Activated CD4-positive, alpha-beta T cell treated with anti-CD3 and anti-CD28 coated beads, Interleukin-2, amount 50 U/mL, for 16 hours (primary cell): ENCODE data around the gene CRCP.
A peak's percentile ranks its signal among the peaks of the same experiment; 100 is the strongest.
"Not testable (repeated sequence)": the region's sequence is repeated elsewhere in the genome, so short reads cannot be mapped to it uniquely, and the experiment has no call there.

Experiments
- DNase-seq: peaks from one replicate; pipeline ENCODE4 v3.0.0-alpha.2; 2020

Gene CRCP

DNA sequence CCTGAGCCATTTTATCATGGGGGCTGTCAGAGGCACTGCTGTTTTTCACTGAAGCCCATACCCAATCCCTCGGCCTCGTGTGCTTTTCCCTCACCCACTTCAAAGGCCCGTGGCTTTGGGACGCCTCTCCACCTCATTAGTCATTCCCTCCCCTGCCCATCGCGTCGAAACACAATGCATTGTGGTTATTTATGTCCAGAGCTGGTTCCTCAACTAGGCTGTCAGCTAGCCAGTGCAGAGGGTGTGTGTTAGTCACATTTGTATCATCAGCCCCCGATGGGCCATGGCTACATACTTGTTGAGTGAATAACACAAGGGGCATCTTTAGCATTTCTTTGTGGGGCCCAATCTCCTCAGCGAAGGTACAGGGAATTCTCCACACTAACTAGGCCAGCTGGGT, 3.8 kb upstream of the CRCP start:
- no peak for DNase-seq

DNA sequence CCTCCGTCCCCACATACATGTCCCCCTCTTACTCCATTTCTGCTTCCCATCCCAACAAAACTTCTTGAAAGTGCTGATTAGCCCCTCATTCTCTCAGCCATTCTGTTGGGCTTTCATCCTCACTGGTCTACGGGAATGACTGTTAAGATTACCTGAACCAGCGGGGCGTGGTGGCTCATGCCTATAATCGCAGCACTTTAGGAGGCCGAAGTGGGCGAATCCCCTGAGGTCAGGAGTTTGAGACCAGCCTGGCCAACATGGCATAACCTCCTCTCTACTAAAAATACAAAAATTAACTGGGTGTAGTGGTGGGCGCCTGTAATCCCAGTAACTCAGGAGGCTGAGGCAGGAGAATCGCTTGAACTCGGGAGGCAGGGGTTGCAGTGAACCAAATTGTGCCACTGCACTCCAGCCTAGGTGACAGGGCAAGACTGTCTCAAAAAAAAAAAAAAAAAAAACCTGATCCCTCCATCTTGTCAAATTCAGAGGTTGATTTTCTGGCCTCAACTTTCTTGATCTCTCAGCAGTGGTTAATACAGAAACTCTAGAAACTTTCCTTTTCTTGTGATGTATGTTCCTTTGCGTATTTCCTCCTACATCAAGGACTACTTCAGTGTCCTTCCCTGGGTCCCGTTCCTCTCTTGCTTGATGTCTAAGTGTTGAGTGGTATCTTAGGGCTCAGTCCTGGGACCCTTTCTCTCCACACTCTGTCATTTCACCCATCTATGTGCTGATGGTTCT, 2.2 kb downstream of the CRCP start:
- peak; percentile 55 for DNase-seq

DNA sequence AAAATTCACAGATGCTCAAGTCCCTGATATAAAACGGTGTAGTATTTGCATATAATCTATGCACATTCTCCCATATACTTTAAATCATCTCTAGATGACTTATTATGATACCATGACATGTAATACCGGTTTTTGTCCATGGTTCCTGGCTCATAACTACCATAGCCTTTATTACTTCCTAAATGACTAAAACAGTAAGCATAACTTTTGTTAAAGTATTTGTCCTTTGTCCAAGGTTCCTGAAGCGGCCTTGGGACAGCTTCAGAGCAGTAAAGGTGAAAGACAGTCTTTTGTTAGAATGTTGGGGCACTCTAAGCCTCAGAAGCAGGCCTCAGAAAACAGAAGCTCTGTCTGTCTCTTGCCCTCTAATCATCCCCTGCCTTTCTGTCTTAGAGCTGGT, 4.0 kb downstream of the CRCP start:
- DNase-seq = peak; percentile 51

DNA sequence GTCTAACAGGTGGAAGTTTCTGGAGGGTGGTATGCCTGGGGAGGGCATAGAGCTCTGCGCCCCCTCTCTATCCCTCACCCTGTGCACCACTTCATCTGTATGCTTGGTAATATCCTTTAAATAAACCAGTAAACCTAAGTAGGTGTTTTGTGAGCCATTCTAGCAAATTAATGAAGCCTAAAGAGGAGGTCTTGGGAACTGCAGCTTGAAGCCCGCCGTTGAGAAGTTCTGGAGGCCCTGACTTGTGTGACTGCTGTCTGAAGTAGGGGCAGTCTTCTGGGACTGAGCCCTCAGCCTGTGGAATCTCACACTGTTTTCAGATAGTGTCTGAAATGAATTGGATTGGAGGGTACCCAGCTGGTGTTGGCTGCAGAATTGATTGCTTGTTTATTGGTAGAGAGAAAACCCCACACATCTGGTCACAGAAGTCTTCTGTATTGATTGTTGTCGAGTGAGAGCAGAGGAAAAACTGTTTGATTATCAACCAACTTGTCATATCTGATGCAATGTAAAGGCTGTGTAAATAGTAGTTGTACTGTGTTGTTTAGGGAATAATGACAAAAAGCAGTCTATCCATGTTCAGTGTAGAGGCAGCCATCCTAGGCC, 4.7 kb downstream of the CRCP start:
- no peak for DNase-seq

DNA sequence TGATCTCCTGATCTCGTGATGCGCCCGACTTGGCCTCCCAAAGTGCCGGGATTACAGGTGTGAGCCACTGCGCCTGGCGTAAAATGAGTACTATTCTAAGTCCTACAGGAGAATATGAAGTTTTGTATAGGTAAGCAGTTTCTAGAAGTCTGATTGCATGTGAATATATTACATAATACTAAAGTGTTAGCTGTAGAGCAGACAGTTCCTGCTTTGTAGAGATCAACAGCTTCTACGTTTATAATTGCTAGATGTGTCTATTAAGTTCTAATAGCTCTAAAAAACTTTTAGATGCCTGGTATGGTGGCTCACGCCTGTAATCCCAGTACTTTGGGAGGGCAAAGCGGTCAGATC, 8.5 kb downstream of the CRCP start:
- no peak for DNase-seq

DNA sequence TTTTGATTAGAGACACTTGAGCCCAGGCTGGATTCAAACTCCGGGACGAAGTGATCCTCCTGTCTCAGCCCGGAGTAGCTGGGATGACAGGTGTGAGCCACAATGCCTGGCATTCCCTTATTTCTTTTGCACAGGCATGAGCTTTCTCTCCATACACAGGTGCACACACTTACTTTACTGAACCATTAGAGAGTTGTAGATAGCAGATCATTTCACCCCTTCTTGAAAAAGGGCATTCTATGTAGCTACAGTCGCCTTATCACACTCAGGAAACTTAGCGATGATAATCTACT, 9.9 kb downstream of the CRCP start:
- DNase-seq = not testable (repeated sequence)

DNA sequence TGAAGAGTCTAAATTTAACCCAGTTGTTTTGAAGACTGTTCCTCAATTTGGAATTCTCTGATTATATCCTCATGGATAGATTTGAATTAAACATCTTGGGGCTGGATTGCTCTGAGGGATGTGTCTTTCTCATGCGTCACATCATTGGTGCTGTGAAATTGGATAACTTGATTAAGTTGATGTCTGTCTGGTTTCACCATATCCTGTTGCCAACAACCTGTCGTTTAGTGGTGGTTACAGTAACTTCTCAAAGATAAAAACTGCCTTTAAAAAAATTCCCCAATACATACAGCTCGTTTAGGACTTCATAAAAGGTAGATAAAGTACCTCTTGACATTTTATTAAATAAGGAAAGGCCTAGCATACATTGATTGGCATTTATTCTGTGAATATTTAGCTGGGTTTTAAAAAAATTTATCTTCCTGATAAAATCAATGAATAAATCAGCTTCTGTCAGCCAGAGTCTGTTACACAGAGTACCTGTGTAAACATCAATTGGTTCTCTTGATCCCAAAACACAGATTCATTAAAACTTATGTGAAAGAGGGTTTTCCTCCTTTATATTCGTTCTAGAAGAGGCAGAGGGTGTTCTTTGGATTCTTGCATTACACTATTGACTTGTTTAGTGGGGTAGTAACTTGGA, 10.5 kb downstream of the CRCP start:
- DNase-seq = no peak

DNA sequence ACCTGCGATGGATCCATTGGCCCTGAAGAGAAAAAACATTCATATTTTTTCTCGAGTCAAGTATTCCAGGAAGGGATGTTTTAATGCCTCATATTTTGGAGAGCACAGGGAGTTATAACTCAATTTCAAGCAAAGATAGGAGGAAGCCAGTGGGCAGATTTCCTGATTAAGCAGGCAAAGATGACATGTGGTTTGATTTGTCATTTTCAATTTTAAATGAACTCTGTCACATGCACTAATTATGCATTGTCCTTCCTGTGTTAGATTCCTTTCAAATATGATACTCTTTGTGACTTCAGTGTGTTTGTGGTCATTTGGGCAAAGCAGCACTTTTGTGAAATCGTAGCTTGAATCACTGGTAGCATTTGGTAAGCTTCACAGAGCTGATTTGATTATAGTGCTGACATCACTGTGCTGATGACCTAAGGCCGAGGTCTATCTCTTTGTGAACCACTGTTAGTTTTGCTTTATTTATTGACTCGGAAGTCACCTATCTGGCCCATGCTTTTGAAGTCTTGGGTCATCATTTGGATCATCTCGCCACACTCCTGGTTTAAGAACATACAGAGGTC, 11.2 kb downstream of the CRCP start:
- not testable (repeated sequence) for DNase-seq

DNA sequence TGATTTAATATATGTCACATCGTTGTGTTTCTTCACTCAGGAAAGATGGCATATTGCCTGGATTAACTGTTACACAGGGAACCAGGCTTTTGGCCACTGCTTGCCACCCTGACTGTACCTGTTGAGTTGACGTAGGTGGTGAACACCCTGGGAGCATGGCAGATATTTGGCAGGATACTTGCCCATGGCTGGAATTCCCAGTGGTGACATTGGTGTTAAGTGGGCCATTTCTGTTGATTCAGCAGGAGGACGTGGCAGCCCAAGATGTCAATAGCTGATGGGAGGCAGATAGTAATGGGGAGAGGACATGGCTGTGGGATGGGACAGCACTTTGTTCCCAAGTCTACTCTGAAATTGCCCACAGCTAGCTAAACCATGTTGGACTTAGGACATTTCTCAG, 12.5 kb downstream of the CRCP start:
- DNase-seq = not testable (repeated sequence)

DNA sequence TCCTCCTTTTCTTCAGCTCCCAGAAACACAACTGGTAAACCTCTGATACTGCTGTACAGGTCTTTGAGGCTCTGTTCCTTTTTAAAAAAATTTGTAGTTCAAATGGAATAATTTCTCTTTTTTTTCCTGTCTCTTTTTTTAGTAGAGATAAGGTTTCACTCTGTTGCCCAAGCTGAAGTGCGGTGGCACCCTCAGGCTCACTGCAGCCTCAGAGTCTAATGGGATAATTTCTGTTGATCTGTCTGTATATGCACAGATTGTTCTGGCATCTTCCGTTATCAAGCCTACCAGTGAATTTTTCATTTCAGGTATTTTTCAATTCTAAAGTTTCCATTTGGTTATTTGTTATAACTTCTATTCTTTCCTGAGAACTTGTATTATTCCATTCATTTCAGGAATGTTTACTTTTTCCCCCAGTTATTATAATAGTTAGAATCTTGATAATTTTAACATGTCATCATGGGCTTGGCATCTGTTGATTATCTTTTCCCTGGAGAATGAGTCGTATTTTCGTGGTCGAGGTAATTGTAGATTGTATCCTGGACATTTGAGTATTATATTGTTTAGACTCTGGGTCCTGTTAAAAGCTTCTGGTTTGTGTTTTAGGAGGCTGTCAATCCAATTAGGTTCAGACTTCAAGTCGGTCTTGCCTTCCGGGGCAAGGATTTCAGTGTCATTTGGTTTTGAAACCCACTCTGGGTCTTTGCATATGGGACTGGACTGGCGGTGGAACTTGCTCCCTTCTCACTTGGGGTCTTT, 24.5 kb downstream of the CRCP start:
- no peak for DNase-seq

DNA sequence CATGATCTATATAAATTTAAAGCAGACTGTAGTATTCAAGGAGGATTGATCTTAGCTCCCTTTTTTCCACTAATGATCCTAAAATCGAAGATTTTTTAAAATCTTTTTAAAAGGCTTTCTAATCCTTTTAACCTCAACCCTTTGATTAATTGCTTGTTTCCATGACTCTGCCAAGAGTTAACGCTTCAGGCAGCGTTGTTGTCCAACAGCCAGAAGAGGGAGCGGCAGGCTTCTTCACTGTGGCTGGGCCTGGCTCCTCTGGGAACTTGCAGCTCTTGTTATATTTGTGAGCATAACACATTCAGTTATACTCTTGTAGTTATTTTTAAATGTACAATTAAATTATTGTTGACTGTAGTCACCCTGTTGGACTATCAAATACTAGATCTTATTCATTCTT, 26.3 kb downstream of the CRCP start:
- DNase-seq = no peak

DNA sequence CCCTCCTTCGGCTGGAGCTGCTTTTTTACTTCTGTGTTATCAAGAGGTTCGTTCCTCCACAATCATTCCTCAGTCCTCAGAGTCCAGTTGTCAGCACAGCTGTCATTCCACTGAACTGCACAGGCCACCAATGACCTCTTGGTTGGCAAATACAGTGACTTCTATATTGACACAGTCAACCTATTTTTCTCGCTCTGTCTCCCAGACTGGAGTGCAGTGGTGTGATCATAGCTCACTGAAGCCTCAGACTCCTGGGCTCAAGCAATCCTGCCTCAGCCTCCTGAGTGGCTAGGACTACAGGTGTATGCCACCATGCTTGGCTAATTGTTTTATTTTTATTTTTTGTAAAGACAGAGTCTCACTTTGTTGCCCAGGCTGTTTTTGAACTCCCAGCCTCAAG, 27.7 kb downstream of the CRCP start:
- DNase-seq = no peak

DNA sequence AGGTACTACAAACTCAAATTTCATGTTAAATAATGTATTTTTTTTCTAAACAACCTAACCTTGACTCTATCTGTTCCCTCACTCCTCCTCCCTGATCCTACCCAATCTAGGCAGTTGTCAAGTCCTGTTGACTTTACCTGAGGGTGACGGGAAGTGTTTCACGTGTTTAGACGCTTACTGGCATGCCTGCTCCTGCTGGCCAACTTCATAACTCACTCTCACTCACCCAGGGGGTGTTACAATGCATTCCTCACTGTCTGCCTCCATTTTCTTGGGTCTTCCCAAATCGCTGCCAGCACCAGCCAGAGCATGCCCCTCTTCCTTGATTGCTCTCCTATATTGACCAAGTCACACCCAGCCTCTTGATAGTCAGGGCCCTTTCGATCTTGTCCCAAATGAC, 28.3 kb downstream of the CRCP start:
- DNase-seq = no peak

DNA sequence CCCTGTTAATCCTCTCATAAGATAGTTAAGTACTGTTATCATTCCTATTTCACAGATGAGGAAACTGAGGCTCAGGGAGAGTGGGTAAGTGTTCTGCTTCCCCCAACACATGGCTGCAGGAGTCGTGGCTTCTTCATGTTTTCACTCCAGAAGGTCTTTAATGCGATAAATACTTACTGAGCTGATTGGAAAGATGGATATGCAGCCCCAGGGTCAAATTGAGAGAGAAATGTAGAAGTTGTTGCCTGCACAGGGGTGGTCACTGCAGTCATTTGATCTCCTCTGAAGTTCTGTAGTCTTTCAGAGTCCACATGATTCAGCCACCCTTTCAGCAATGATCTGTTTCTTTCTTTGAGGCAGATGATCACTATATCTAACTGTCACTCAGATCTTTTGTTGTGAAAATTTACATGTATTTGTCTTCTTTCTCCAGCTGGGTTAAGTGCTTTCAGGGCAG, 29.3 kb downstream of the CRCP start:
- no peak for DNase-seq

DNA sequence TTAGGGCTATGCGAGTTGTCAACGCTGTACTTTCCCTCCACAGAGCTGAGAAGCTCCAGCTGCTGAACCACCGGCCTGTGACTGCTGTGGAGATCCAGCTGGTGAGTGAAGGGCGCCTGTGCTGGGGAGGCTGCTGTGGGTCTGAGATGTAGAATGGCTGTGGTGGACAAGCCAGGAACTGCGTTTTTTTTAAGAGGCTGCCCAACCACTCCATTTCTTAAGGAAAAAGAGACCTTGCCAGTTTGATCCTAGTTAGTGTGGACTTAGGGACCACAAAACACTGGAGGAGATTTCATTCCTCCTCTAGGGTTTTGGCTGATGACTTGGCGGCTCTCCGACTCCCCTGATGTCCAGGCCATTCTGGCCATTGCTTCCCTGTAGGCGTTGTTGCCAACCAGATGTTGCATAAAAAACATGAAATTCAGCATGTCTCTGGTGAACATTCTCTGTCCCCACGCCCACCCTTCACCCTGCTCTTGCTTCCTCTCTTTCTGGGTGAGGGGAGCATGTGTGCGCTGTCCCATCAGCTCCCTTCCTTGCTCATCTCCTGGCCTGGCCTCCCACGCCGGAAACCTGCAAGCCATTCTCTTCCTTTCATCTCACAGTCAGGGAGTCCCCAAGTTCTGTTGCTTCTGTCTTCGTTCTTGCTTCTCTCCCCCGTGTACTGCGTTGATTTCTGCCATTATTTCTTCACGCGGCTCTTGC, 30.9 kb downstream of the CRCP start:
- DNase-seq = no peak

DNA sequence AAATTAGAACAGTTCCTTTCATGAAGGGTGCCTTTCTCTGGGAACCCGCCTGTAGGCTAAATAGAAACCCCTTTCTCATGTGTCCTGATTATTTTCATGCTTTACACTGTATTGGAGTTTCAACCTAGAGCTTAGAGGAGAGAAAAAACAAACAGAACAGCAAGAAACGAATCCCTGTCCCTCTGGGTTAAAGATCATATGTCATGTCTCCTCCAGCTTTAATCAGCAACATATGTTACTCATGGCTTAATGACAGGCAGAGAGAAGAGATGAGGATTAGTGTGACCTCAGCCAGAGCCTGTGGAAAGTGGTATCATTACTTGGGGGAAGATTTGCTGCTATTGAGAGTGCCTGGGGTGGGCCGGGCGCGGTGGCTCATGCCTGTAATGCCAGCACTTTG, 32.1 kb downstream of the CRCP start:
- DNase-seq = no peak

DNA sequence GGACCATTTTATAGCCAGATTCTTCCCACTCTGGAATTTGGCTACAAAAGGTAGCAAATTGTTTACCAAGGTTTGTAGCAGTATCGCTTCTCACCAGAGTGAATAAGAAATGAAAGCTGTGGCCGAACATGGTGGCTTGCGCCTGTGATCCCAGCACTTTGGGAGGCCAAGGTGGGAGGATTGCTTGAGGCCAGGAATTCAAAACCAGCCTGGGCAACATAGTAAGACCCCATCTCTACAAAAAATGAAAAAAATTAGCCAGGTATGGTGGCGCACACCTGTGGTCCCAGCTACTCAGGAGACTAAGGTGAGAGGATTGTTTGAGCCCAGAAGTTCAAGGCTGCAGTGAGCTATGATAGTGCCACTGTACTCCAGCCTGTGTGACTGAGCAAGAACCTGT, 33.0 kb downstream of the CRCP start:
- DNase-seq = not testable (repeated sequence)

DNA sequence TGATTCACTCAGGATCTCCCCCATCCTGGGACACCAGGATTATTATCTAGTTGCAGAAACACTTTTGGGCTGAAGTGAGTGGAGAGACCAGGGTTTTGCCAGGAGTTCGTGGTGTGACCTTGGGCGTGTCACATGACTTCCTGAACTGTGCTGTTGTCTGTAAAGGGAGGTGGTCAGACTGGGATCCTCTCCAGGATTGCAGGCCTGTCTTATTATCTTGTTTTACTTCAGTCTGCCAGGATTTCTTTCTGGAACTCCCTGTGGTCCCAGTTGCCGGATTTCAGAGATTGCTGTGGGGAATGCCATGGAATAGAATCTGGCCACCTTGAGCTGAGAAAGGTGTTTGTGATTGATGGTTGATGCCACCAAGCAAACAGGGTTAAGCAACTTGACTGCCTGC, 35.8 kb downstream of the CRCP start:
- peak; percentile 6 for DNase-seq

DNA sequence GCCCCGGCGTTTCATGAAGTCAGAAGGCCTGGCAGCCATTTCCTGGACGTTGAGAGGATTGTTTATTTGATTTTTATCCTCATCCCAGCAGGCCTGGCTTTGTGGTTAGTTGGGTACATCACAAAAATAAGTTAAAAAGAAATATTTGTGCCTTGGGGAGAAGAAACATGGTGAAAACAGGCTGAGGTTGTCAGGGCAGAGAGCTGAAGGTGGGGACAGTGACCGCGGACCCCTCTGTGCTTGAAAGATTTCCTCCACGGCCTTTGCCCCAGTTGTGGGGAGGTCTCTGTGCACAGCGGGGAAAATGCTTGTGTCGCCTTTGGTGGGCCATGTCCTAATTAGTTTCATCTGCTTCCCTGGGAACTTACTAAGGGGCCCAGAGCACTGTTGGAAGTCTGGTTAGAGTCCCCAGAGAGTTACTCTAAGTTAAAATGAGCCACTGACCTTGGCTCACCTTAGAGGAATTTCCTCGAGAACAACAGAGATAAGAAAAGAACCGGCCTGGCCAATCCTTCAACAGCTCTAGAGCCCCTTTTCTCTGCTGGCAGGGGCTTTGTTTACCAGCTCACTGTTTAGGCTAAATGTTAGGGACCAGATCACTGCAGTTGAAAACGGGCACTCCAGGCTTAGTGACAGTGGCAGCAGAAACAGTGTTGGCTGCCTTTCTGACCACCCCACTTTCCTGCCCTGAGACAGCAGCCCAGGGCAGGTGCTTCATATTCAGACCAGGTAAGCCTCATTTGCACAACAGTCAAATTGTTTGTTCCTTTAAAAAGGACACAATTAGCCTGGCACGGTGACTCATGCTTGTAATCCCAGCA, 37.9 kb downstream of the CRCP start:
- DNase-seq = no peak

DNA sequence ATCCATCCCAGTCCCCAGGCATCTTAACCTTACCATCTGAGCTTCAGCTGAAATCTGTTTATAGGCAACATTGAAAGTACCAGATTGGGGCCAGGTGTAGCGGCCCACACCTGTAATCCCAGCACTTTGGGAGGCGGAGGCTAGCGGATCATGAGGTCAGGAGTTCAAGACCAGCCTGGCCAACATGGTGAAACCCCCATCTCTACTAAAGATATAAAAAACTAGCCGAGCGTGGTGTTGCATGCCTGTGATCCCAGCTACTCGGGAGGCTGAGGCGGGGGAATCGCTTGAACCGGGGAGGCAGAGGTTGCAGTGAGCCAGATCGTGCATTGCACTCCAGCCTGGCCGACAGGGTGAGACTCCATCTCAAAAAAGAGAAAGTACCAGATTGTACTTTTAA, 39.0 kb downstream of the CRCP start:
- DNase-seq = no peak

DNA sequence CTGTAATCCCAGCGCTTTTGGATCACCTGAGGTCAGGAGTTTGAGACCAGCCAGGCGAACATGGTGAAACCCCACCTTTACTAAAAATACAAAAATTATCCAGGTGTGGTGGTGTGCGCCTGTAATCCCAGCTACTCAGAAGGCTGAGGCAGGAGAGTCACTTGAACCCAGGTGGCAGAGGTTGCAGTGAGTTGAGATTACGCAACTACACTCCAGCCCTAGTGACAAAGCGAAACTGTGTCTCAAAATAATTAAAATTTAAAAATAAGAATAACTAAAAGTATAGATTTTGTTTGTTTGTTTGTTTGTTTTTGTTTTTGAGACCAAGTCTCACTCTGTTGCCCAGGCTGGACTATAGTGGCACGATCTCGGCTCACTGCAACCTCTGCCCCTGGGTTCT, 41.4 kb downstream of the CRCP start:
- not testable (repeated sequence) for DNase-seq

DNA sequence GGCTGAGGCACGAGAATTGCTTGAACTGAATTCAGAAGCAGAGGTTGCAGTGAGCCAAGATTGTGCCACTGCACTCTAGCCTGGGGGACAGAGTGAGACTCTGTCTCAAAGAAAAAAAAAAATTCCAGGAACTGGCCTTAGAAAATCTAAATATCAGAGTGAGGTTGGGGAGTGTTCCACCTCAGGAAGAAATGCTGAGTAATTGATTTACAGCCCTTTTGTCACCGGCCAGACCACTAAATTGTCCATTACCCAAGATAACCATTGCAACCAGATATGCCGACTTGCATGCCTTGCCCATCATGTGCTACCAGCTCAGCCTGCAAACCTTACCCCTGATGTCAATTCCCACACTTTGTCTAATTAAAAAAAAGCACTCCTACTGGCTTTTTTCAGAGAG, 42.4 kb downstream of the CRCP start:
- no peak for DNase-seq
